Left lung (tissue), 10 donors: ENCODE results near the gene TACC2. TPM values are rescaled to one million over a fixed set of nuclear protein-coding genes. Genes with fewer than 3 reads are reported as not detected.

ENCODE experiments used
- ATAC-seq: fragments of 200-7000 bp; cut with Tn5 transposase; one replicate; pipeline ENCODE4 v1.9.1; 2020; ENCODE audit warnings: moderate library complexity
- DNase-seq, 4 donors: peaks; one replicate each; pipeline ENCODE4 v3.0.0-alpha.2; 2013 to 2020
- H3K27ac ChIP-seq, 2 donors: fragments of 200-600 bp; sonication (generic) in 1 of 2; one replicate each; pipeline versions ENCODE4 v1.5.0 to v1.8.0; 2020 to 2021
- H3K27me3 ChIP-seq, 2 donors: fragments of 200-600 bp; sonication (generic) in 1 of 2; one replicate each; pipeline versions ENCODE4 v1.5.0 to v1.8.0; 2020 to 2021
- H3K36me3 ChIP-seq, 2 donors: fragments of 200-600 bp; sonication (generic) in 1 of 2; one replicate each; pipeline versions ENCODE4 v1.5.0 to v1.8.0; 2020 to 2021
- H3K4me1 ChIP-seq, 2 donors: fragments of 200-600 bp; one replicate each; pipeline ENCODE4 v1.8.0; 2021
- H3K4me3 ChIP-seq, 2 donors: fragments of 200-600 bp; sonication (generic) in 1 of 2; one replicate each; pipeline versions ENCODE4 v1.5.0 to v1.8.0; 2020 to 2021; ENCODE audit warnings: mild to moderate bottlenecking in 1 of 2
- H3K9me3 ChIP-seq, 2 donors: fragments of 200-600 bp; sonication (generic) in 1 of 2; one replicate each; pipeline versions ENCODE4 v1.5.0 to v1.8.0; 2020 to 2021
- CTCF ChIP-seq, 2 donors: fragments of 200-600 bp; sonication (generic) in 1 of 2; IDR thresholded peaks; one replicate each; pipeline versions ENCODE4 v1.5.0 to v1.8.0; 2021; ENCODE audit warnings: antibody characterized with exemption in 2 of 2
- intact Hi-C, 2 donors: fragments of 100-400 bp; cut with DNase I; formaldehyde crosslinking; loops; one replicate each; pipeline versions ENCODE4 v1.11.2 to v1.14.2; 2022
- polyA plus RNA-seq, 6 donors: library from polyadenylated mRNA; unstranded; fragments of 120-200 nt; gene quantifications; one replicate each; pipeline ENCODE4 v1.2.1, GENCODE V29; 2013; ENCODE audit not compliant: insufficient read length in 6 of 6
- total RNA-seq, 2 donors: library from RNA; stranded (reverse); fragmentation: NEBNext Ultra II Directional; extraction: Animal tissue kit (Norgen Biotek cat#: 25700); gene quantifications; one replicate each; pipeline ENCODE4 v1.2.1, GENCODE V29; 2021
- donor health status: DM: no; HTN: yes; CAD: no.
- donor health status: DM: no; HTN: no; CAD: no.

The TACC2 gene
- total and polyA plus RNA-seq, 8 donors, result 21.0 to 193 (median 23.9) TPM

- no peak overlapping the region for H3K4me3 ChIP-seq
- no peaks in the 10 kb centered on the region for H3K4me1 ChIP-seq
- no peaks in the 10 kb centered on the region for H3K27me3 ChIP-seq
- no peak for ATAC-seq
- H3K27ac ChIP-seq, result no peak overlapping the region
- H3K9me3 ChIP-seq, result no peaks in the 10 kb centered on the region
- no peak for DNase-seq
- TF ChIP-seq CTCF (IDR thresholded peaks at IDR 0.05), result no peak
- intact Hi-C loops, result no loop called here
- peaks cover 0 to 31% of the 10 kb centered on the region in 2 donors for H3K36me3 ChIP-seq
These were observed 215.9 kb downstream of the TACC2 start for GRCh38 chr10:122204691-122205489.

GRCh38 chr10:122206471-122207065, 217.6 kb downstream of the TACC2 start:
- Histone ChIP-seq H3K4me3 (no peak overlapping the region), H3K4me1 (no peaks in the 10 kb centered on the region), H3K9me3 (no peaks in the 10 kb centered on the region), H3K36me3 (peaks cover 0 to 33% of the 10 kb centered on the region in 2 donors), H3K27me3 (no peaks in the 10 kb centered on the region), H3K27ac (no peak overlapping the region)
- intact Hi-C loops, result no loop called here
- no peak for DNase-seq
- no peak for TF ChIP-seq CTCF (IDR thresholded peaks at IDR 0.05)
- ATAC-seq, result no peak

- H3K36me3 ChIP-seq, result peaks cover 0 to 37% of the 10 kb centered on the region in 2 donors
- H3K9me3 ChIP-seq, result no peaks in the 10 kb centered on the region
- no peaks in the 10 kb centered on the region for H3K27me3 ChIP-seq
- no peaks in the 10 kb centered on the region for H3K4me1 ChIP-seq
- no peak overlapping the region for H3K27ac ChIP-seq
- DNase-seq (no peak), ATAC-seq (no peak)
- intact Hi-C loops, result no loop called here
- H3K4me3 ChIP-seq, result no peak overlapping the region
- no peak for TF ChIP-seq CTCF (IDR thresholded peaks at IDR 0.05)
These were observed 218.2 kb downstream of the TACC2 start for GRCh38 chr10:122207163-122207562.

GRCh38 chr10:122207596-122207995, 218.6 kb downstream of the TACC2 start:
- H3K4me3 ChIP-seq, result no peak overlapping the region
- H3K27me3 ChIP-seq, result no peaks in the 10 kb centered on the region
- TF ChIP-seq CTCF (IDR thresholded peaks at IDR 0.05), result no peak
- ATAC-seq, result no peak
- no peak overlapping the region for H3K27ac ChIP-seq
- H3K9me3 ChIP-seq, result no peaks in the 10 kb centered on the region
- H3K4me1 ChIP-seq, result no peaks in the 10 kb centered on the region
- H3K36me3 ChIP-seq, result peaks cover 0 to 41% of the 10 kb centered on the region in 2 donors
- peak in 2 of 4 donors; percentile 70 to 85 for DNase-seq
- intact Hi-C loops, result no loop called here

- no peak for TF ChIP-seq CTCF (IDR thresholded peaks at IDR 0.05)
- Histone ChIP-seq H3K27ac (no peak overlapping the region), H3K36me3 (peaks cover 0 to 49% of the 10 kb centered on the region in 2 donors), H3K4me3 (no peak overlapping the region), H3K27me3 (no peaks in the 10 kb centered on the region), H3K9me3 (no peaks in the 10 kb centered on the region), H3K4me1 (no peaks in the 10 kb centered on the region)
- ATAC-seq (no peak), DNase-seq (no peak)
- intact Hi-C loops, result no loop called here
These were observed 219.8 kb downstream of the TACC2 start for GRCh38 chr10:122208571-122209430.
